ENCODE data around the gene NHLH1.

Gene NHLH1

DNA sequence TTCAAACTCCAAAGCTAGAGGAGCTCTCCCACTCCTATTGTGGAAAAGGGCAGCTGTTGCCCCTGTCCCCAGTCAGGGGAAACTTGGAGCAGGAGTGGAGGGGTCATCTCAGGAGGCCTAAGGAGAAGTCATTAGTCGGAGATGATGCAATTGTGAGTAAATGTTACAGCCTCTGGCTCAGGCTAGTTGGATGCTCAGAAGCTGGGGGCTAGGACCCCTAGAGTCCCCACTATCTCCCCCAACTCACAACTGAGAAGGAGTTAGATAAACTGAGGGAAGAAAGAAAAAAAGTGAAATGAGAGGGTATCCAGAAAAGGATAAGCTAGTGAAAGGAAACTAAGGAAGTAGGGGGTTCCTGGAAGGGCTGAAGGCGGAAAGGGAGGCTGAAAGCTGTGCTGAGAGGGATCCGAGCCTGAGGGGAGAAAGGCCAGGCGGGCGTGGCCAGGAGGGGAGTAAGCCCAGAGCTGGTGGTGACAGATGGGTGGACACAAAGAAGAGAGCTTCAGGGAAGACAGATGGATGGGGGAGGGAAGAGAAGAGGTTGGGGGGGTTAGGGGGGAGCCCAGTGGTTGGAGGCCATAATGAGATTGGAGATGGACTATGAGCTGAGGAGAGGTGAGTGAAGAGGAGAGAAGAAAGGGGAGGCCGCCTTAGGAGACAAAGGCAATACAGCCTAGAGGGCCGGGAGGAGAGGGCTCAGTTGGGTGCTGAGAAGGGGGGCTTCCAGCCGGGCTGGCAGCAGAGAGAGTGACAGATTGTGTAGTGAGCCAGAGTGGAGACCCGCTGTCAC is 4.5 kb upstream of the NHLH1 start:
- H2AFZ ChIP-seq (ENCODE audit: low read depth, low read length): no peak overlapping the region
- ATAC-seq (ENCODE audit: insufficient read depth, low read depth) (no peak), DNase-seq (no peak)
- no peaks in the 10 kb centered on the region for H3K9me3 ChIP-seq (ENCODE audit: insufficient read depth, low read length, severe bottlenecking)
- no peak overlapping the region for H3K27ac ChIP-seq (ENCODE audit: low read length)
- TF ChIP-seq EZH2 (IDR thresholded peaks at IDR 0.05; ENCODE audit: borderline replicate concordance, low read depth, low read length, severe bottlenecking): no peak
- TF ChIP-seq, protein P1, sequence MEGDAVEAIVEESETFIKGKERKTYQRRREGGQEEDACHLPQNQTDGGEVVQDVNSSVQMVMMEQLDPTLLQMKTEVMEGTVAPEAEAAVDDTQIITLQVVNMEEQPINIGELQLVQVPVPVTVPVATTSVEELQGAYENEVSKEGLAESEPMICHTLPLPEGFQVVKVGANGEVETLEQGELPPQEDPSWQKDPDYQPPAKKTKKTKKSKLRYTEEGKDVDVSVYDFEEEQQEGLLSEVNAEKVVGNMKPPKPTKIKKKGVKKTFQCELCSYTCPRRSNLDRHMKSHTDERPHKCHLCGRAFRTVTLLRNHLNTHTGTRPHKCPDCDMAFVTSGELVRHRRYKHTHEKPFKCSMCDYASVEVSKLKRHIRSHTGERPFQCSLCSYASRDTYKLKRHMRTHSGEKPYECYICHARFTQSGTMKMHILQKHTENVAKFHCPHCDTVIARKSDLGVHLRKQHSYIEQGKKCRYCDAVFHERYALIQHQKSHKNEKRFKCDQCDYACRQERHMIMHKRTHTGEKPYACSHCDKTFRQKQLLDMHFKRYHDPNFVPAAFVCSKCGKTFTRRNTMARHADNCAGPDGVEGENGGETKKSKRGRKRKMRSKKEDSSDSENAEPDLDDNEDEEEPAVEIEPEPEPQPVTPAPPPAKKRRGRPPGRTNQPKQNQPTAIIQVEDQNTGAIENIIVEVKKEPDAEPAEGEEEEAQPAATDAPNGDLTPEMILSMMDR (IDR thresholded peaks at IDR 0.05; ENCODE audit: borderline replicate concordance, extremely low read depth, low read length, poor library complexity, severe bottlenecking): no peak
- no peak overlapping the region for H3K4me2 ChIP-seq (ENCODE audit: insufficient read depth, low read length)
- H3K4me1 ChIP-seq (ENCODE audit: insufficient read depth, low read length): no peaks in the 10 kb centered on the region
- H3K4me3 ChIP-seq (ENCODE audit: low read depth in 1 of 2, low read length in 2 of 2): no peak overlapping the region
- no peaks in the 10 kb centered on the region for H4K20me1 ChIP-seq (ENCODE audit: insufficient read depth, low read length)
- H3K27me3 ChIP-seq (ENCODE audit: insufficient read depth, low read length, poor library complexity): no peaks in the 10 kb centered on the region
- peaks cover 11% of the 10 kb centered on the region for H3K36me3 ChIP-seq (ENCODE audit: insufficient read depth, low read length)
- H3K79me2 ChIP-seq (ENCODE audit: insufficient read depth, low read length): no peaks in the 10 kb centered on the region
- no peak overlapping the region for H3K9ac ChIP-seq (ENCODE audit: low read depth, low read length)

DNA sequence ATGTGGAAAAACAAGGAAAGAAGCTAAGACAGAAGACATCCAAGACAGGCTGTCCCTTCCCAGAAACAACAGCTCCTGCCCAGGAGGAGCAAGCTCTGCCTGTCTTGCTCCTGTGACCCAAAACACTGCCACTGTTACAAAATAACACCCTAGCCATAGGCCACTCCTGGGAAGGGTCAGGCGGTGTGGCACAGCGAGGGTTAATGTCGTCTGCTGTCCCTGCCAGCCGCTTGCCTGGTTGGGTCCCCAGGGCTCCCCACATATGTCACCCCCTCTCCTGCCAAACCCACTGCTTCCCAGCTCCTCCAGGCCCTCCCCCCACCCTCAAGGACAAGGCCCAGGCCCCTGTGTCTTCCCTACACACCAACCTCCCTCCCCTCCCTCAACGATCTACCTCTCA is 3.9 kb upstream of the NHLH1 start:
- H3K79me2 ChIP-seq (ENCODE audit: insufficient read depth, low read length): no peaks in the 10 kb centered on the region
- DNase-seq: no peak
- H2AFZ ChIP-seq (ENCODE audit: low read depth, low read length): no peak overlapping the region
- TF ChIP-seq, protein P1 (IDR thresholded peaks at IDR 0.05; ENCODE audit: borderline replicate concordance, extremely low read depth, low read length, poor library complexity, severe bottlenecking): no peak
- TF ChIP-seq EZH2 (IDR thresholded peaks at IDR 0.05; ENCODE audit: borderline replicate concordance, low read depth, low read length, severe bottlenecking): no peak
- no peaks in the 10 kb centered on the region for H3K27me3 ChIP-seq (ENCODE audit: insufficient read depth, low read length, poor library complexity)
- no peak overlapping the region for H3K9ac ChIP-seq (ENCODE audit: low read depth, low read length)
- no peaks in the 10 kb centered on the region for H3K9me3 ChIP-seq (ENCODE audit: insufficient read depth, low read length, severe bottlenecking)
- no peak overlapping the region for H3K4me2 ChIP-seq (ENCODE audit: insufficient read depth, low read length)
- no peak for ATAC-seq (ENCODE audit: insufficient read depth, low read depth)
- H3K36me3 ChIP-seq (ENCODE audit: insufficient read depth, low read length): peaks cover 10% of the 10 kb centered on the region
- H3K27ac ChIP-seq (ENCODE audit: low read length): no peak overlapping the region
- no peaks in the 10 kb centered on the region for H4K20me1 ChIP-seq (ENCODE audit: insufficient read depth, low read length)
- no peak overlapping the region for H3K4me3 ChIP-seq (ENCODE audit: low read depth in 1 of 2, low read length in 2 of 2)
- H3K4me1 ChIP-seq (ENCODE audit: insufficient read depth, low read length): no peaks in the 10 kb centered on the region

DNA sequence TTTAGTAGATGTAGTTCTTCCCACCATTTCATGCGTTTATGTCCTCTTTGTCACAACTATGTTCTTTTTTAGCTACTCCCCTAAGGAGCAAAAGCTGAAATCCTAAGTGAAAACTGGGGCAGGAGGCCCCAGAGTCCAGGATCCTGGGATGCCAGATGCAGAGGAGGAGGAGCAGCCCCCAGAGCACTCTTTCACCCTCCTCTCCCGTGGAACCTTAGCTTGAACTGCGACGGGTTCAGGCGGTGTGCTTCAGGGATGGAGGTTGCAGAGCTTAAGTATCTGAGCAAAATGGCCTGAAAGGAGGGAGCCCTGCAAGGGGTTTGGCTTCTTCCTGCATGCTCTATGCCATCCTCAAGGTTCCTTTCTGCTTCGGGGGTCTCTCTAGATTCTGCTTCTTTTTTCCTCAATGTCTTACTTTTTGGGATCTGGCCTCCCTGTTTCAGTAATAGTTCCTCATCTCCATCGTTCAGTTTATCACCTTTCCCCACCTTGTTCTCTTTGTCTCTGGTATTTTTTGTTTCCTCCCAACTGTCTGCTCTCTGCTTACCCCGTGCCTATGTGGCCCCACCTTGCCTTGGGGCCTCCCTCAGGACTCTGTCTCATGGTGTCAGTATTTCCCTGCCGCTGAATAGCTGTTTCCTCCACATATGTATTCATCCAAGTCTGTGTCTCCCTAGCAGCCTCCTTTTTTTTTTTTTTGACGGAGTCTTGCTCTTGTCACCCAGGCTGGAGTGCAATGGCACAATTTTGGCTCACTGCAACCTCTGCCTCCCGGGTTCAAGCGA is 2.7 kb upstream of the NHLH1 start:
- Histone ChIP-seq H3K79me2 (ENCODE audit: insufficient read depth, low read length) (no peaks in the 10 kb centered on the region), H3K27me3 (ENCODE audit: insufficient read depth, low read length, poor library complexity) (peaks cover 4% of the 10 kb centered on the region), H3K4me1 (ENCODE audit: insufficient read depth, low read length) (no peaks in the 10 kb centered on the region), H4K20me1 (ENCODE audit: insufficient read depth, low read length) (no peaks in the 10 kb centered on the region), H3K9me3 (ENCODE audit: insufficient read depth, low read length, severe bottlenecking) (no peaks in the 10 kb centered on the region), H3K27ac (ENCODE audit: low read length) (no peak overlapping the region), H3K9ac (ENCODE audit: low read depth, low read length) (no peak overlapping the region), H3K4me3 (ENCODE audit: low read depth in 1 of 2, low read length in 2 of 2) (no peak overlapping the region), H2AFZ (ENCODE audit: low read depth, low read length) (no peak overlapping the region), H3K36me3 (ENCODE audit: insufficient read depth, low read length) (peaks cover 4% of the 10 kb centered on the region; the same call in 1 of the 2 replicates), H3K4me2 (ENCODE audit: insufficient read depth, low read length) (no peak overlapping the region)
- ATAC-seq (ENCODE audit: insufficient read depth, low read depth) (no peak), DNase-seq (no peak)
- TF ChIP-seq EZH2 (IDR thresholded peaks at IDR 0.05; ENCODE audit: borderline replicate concordance, low read depth, low read length, severe bottlenecking): no peak
- TF ChIP-seq, protein P1 (IDR thresholded peaks at IDR 0.05; ENCODE audit: borderline replicate concordance, extremely low read depth, low read length, poor library complexity, severe bottlenecking): no peak

All from DND-41 (cell line).